Measurements from ENCODE around the gene KCNJ2. TPM values are rescaled to one million over a fixed set of nuclear protein-coding genes. Genes with fewer than 3 reads are reported as not detected.

KCNJ2 gene
- total RNA-seq, 1 experiment from 2014 or later: 0.15 TPM

- Histone ChIP-seq H3K14ac (ENCODE audit: insufficient read depth, low read length) (no peak overlapping the region), H2AK5ac (ENCODE audit: insufficient read length, low read length) (no peak overlapping the region), H3K79me2 (ENCODE audit: insufficient read depth, low read length) (no peaks in the 10 kb centered on the region), H4K91ac (ENCODE audit: insufficient read length, low read depth, low read length) (no peak overlapping the region), H2AFZ (ENCODE audit: low read length) (no peak overlapping the region), H4K8ac (replicated peaks; ENCODE audit: insufficient read length, low read depth, low read length) (no peak overlapping the region), H3K27ac (ENCODE audit: insufficient read length, low read depth, low read length) (no peak overlapping the region), H3K4me2 (ENCODE audit: insufficient read depth, insufficient read length, low read length) (no peak overlapping the region), H2BK20ac (ENCODE audit: low read depth, low read length, poor library complexity, severe bottlenecking) (no peak overlapping the region), H3T11ph (ENCODE audit: low read length) (no peak overlapping the region), H3K23ac (ENCODE audit: insufficient read length, low read depth, low read length) (no peak overlapping the region), H4K5ac (ENCODE audit: insufficient read length, low read depth, low read length) (no peak overlapping the region), H2BK5ac (ENCODE audit: insufficient read length, low read length) (no peak overlapping the region), H3K23me2 (ENCODE audit: insufficient read length, low read depth, low read length, poor library complexity, severe bottlenecking) (peaks cover 17% of the 10 kb centered on the region), H3K9ac (ENCODE audit: extremely low read depth, insufficient read length, low read length) (no peak overlapping the region), H2BK12ac (ENCODE audit: insufficient read length, low read depth, low read length) (no peak overlapping the region), H3K9me3 (ENCODE audit: control insufficient read depth, low read depth, low read length) (no peaks in the 10 kb centered on the region), H3K18ac (ENCODE audit: insufficient read length, low read depth, low read length) (no peak overlapping the region), H3K27me3 (ENCODE audit: insufficient read depth, low read length) (peaks cover 5% of the 10 kb centered on the region; the same call in 1 of the 2 replicates), H3K79me1 (ENCODE audit: insufficient read depth, low read depth, low read length, poor library complexity, severe bottlenecking) (no peaks in the 10 kb centered on the region), H2BK15ac (ENCODE audit: low read depth, low read length) (no peak overlapping the region), H3K4ac (ENCODE audit: low read depth, low read length) (no peak overlapping the region), H3K4me1 (ENCODE audit: insufficient read depth, low read length) (no peaks in the 10 kb centered on the region; the same call in 1 of the 2 replicates), H4K20me1 (ENCODE audit: control insufficient read depth, insufficient read depth, insufficient read length) (no peaks in the 10 kb centered on the region), H3K56ac (ENCODE audit: insufficient read length, low read depth, low read length) (no peak overlapping the region), H2BK120ac (ENCODE audit: low read depth, low read length, poor library complexity, severe bottlenecking) (no peak overlapping the region)
- TF ChIP-seq CTCF (conservative IDR thresholded peaks at IDR 0.05): no peak
- no peak for DNase-seq
- H3K36me3 Mint-ChIP-seq (ENCODE audit: insufficient read depth in 1 of 3, low read depth in 3 of 3): 0 out of 7 replicates have a peak, but pooled peaks cover 0 to 6% (median 0%) of the 10 kb centered on the region in 3 experiments
- no peaks in the 10 kb centered on the region for H3K9me3 Mint-ChIP-seq
- peaks cover 13 to 18% of the 10 kb centered on the region in 2 experiments for H3K4me1 Mint-ChIP-seq
- H3K27me3 Mint-ChIP-seq (ENCODE audit: low read depth): peaks cover 42% of the 10 kb centered on the region
- whole genome bisulfite sequencing (ENCODE audit: extremely low coverage, insufficient read length, low lambda C conversion rate): no CpG with 5 or more reads among the region's 2 CpGs
- no peak overlapping the region for H3K27ac Mint-ChIP-seq
- H3K4me3 Mint-ChIP-seq: no peak overlapping the region
Observed at GRCh38 chr17:70172449-70172848, 3.1 kb downstream of the KCNJ2 start.

Data from H9 (cell line).